ENCODE measurements around the gene WDR35. TPM values are rescaled to one million over a fixed set of nuclear protein-coding genes. Genes with fewer than 3 reads are reported as not detected.
A peak's percentile ranks its signal among the peaks of the same experiment; 100 is the strongest.

The WDR35 gene
- total RNA-seq, 1 donor from 2014 or later: 8.8 TPM

DNA sequence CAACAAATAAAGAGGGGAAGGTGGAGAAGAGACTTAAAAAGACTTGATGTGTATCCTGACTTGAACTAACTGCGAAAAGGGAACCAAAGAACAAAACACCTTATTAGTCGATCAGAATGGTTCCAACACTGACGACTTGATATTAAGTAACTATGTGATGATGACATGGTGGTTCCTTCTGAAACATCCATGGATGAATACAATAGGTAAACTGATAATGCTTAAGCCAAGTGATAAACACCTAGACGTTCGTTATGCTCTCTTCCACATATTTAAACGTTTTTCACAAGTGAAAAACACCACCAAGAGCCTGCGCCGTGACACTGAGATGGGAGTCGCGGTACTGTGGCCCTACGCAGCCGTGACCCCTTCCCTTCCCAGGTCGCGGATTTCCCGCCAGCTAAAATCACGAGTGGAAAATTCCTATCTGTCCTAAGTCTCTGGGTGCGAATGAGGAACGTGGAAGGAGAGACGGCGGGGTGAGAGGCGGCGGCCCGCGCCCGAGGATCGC lies 88.9 kb downstream of the WDR35 start:
- intact Hi-C loops (cut with DNase I): no loop called here
- ATAC-seq: peak; percentile 1 to 61
- H3K27ac ChIP-seq: peak overlapping the region; percentile 95
- no peaks in the 10 kb centered on the region for H3K9me3 ChIP-seq
- peaks cover 51% of the 10 kb centered on the region for H3K4me1 ChIP-seq
- H3K27me3 ChIP-seq (ENCODE audit: low read depth): no peaks in the 10 kb centered on the region
- TF ChIP-seq, protein P1, sequence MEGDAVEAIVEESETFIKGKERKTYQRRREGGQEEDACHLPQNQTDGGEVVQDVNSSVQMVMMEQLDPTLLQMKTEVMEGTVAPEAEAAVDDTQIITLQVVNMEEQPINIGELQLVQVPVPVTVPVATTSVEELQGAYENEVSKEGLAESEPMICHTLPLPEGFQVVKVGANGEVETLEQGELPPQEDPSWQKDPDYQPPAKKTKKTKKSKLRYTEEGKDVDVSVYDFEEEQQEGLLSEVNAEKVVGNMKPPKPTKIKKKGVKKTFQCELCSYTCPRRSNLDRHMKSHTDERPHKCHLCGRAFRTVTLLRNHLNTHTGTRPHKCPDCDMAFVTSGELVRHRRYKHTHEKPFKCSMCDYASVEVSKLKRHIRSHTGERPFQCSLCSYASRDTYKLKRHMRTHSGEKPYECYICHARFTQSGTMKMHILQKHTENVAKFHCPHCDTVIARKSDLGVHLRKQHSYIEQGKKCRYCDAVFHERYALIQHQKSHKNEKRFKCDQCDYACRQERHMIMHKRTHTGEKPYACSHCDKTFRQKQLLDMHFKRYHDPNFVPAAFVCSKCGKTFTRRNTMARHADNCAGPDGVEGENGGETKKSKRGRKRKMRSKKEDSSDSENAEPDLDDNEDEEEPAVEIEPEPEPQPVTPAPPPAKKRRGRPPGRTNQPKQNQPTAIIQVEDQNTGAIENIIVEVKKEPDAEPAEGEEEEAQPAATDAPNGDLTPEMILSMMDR (IDR thresholded peaks at IDR 0.05): no peak
- H3K4me3 ChIP-seq: peak overlapping the region; percentile 69
- DNase-seq: no peak
- H3K36me3 ChIP-seq: no peaks in the 10 kb centered on the region

GRCh38 chr2:19899985-19900930 lies 89.6 kb downstream of the WDR35 start:
- Histone ChIP-seq H3K4me3 (peak overlapping the region; percentile 69), H3K27ac (peak overlapping the region; percentile 95), H3K36me3 (no peaks in the 10 kb centered on the region), H3K27me3 (ENCODE audit: low read depth) (no peaks in the 10 kb centered on the region), H3K9me3 (no peaks in the 10 kb centered on the region), H3K4me1 (peaks cover 59% of the 10 kb centered on the region)
- no peak for ATAC-seq
- TF ChIP-seq, protein P1 (IDR thresholded peaks at IDR 0.05): no peak
- intact Hi-C loops (cut with DNase I): no loop called here
- no peak for DNase-seq

DNA sequence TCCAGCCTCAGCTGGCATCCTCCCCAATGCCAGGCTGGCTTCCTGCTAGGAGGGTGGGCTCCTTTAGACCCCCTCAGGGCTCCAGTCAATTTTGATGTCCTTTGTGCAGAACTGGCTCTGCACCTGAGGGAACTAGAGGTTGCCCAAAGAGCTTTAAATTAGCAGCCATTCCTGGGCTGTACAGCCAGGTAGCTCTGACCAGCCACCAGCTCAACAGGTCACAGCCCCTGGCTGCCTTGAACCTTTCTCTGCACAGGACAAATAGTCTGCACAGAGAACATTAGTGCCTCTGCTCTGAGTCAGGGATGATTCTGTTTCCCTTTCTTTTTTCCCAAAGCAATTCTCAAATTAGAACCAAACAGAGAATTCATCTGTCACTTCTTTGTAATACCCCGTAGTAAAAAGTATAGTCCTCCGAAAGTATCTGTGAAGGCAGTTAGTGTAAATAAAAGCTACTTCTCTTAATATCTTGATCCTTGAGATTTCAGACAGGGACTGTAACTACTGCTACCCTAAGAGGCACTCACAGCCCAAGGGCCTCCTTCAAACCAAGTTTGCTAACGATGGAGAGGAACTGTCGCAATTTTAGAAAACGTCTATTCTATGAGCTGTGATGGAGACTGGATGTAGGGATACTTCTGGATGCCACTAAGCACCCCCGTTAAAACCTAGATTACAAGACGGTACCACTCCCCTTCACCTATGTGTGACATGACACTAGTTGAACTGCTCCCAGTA lies 91.1 kb downstream of the WDR35 start:
- Histone ChIP-seq H3K27me3 (ENCODE audit: low read depth) (no peaks in the 10 kb centered on the region), H3K27ac (no peak overlapping the region), H3K4me3 (no peak overlapping the region), H3K9me3 (no peaks in the 10 kb centered on the region), H3K4me1 (peaks cover 62% of the 10 kb centered on the region), H3K36me3 (no peaks in the 10 kb centered on the region)
- no peak for DNase-seq
- TF ChIP-seq, protein P1 (IDR thresholded peaks at IDR 0.05): no peak
- intact Hi-C loops (cut with DNase I): no loop called here
- ATAC-seq: no peak

GRCh38 chr2:19897623-19898245 lies 92.2 kb downstream of the WDR35 start:
- Histone ChIP-seq H3K9me3 (no peaks in the 10 kb centered on the region), H3K4me3 (no peak overlapping the region), H3K27ac (no peak overlapping the region), H3K4me1 (peaks cover 61% of the 10 kb centered on the region), H3K27me3 (ENCODE audit: low read depth) (no peaks in the 10 kb centered on the region), H3K36me3 (no peaks in the 10 kb centered on the region)
- no peak for ATAC-seq
- TF ChIP-seq, protein P1 (IDR thresholded peaks at IDR 0.05): no peak
- no peak for DNase-seq
- intact Hi-C loops (cut with DNase I): no loop called here

- Histone ChIP-seq H3K9me3 (no peaks in the 10 kb centered on the region), H3K4me1 (peaks cover 55% of the 10 kb centered on the region), H3K36me3 (no peaks in the 10 kb centered on the region), H3K27me3 (ENCODE audit: low read depth) (no peaks in the 10 kb centered on the region), H3K27ac (no peak overlapping the region), H3K4me3 (no peak overlapping the region)
- DNase-seq: no peak
- ATAC-seq: no peak
- intact Hi-C loops (cut with DNase I): no loop called here
- TF ChIP-seq, protein P1 (IDR thresholded peaks at IDR 0.05): no peak
Measured at GRCh38 chr2:19895535-19895934, 94.4 kb downstream of the WDR35 start.
